Measurements from ENCODE around the gene KRTAP10-6. TPM values are rescaled to one million over a fixed set of nuclear protein-coding genes. Genes with fewer than 3 reads are reported as not detected.
A peak's percentile ranks its signal among the peaks of the same experiment; 100 is the strongest.
"Not testable (repeated sequence)": the region's sequence is repeated elsewhere in the genome, so short reads cannot be mapped to it uniquely, and the experiment has no call there.

KRTAP10-6 gene
- total RNA-seq, 6 experiments from 2014 or later = not detected

DNA sequence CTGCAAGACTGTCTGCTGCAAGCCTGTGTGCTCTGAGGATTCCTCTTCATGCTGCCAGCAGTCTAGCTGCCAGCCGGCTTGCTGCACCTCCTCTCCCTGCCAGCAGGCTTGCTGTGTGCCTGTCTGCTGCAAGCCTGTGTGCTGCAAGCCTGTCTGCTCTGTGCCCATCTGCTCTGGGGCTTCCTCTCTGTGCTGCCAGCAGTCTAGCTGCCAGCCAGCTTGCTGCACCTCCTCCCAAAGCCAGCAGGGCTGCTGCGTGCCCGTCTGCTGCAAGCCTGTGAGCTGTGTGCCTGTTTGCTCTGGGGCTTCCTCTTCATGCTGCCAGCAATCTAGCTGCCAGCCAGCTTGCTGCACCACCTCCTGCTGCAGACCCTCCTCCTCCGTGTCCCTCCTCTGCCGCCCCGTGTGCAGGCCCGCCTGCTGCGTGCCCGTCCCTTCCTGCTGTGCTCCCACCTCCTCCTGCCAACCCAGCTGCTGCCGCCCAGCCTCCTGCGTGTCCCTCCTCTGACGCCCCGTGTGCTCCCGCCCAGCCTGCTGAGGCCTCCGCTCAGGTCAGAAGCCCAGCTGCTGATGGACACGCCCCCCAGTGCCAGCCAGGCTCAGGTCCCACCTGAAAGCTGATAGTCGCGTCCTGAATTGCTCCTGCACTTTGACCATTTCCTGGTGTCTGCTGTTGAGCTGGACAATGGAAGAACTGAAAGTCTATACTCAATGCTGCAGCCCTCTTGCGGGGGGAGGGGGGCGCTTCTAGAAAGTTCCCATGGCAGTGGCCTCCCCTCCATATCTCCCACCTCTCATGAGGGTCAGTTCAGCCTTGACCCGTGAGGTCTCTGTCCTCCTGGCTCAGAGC lies 17.6 kb downstream of the KRTAP10-6 start:
- Mint-ChIP-seq H3K27ac (no peak overlapping the region), H3K36me3 (ENCODE audit: low read depth) (peaks cover 11% of the 10 kb centered on the region; the same call in 1 of the 2 replicates), H3K4me3 (no peak overlapping the region), H3K27me3 (ENCODE audit: insufficient read depth) (peaks cover 2% of the 10 kb centered on the region), H3K4me1 (ENCODE audit: low read depth) (no peaks in the 10 kb centered on the region; the same call in 1 of the 2 replicates), H3K9me3 (peaks cover 66% of the 10 kb centered on the region)
- DNase-seq = no peak
- TF ChIP-seq CTCF (IDR thresholded peaks at IDR 0.05) = peak; percentile 33; the same call in 1 of the 2 replicates

DNA sequence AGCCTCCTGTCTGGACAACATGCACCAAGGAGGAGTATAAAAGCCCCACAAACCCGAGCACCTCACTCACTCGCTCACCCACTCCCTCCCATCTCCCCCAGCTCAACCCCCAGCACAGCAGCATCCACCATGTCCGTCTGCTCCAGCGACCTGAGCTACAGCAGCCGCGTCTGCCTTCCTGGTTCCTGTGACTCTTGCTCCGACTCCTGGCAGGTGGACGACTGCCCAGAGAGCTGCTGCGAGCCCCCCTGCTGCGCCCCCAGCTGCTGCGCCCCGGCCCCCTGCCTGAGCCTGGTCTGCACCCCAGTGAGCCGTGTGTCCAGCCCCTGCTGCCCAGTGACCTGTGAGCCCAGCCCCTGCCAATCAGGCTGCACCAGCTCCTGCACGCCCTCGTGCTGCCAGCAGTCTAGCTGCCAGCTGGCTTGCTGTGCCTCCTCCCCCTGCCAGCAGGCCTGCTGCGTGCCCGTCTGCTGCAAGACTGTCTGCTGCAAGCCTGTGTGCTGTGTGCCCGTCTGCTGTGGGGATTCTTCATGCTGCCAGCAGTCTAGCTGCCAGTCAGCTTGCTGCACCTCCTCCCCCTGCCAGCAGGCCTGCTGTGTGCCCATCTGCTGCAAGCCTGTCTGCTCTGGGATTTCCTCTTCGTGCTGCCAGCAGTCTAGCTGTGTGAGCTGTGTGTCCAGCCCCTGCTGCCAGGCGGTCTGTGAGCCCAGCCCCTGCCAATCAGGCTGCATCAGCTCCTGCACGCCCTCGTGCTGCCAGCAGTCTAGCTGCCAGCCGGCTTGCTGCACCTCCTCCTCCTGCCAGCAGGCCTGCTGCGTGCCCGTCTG lies 18.5 kb downstream of the KRTAP10-6 start, which contains the start of gene KRTAP10-4:
KRTAP10-4 (plus strand) TSS at position 100 of the 827 bp plus-strand sequence; CDS start at position 130, 30 bp downstream.
- not testable (repeated sequence) for H3K4me1 Mint-ChIP-seq (ENCODE audit: low read depth); H3K27ac Mint-ChIP-seq; H3K27me3 Mint-ChIP-seq (ENCODE audit: insufficient read depth); H3K4me3 Mint-ChIP-seq; DNase-seq
- Mint-ChIP-seq H3K36me3 (ENCODE audit: low read depth) (peaks cover 11% of the 10 kb centered on the region; the same call in 1 of the 2 replicates), H3K9me3 (peaks cover 69% of the 10 kb centered on the region)

DNA sequence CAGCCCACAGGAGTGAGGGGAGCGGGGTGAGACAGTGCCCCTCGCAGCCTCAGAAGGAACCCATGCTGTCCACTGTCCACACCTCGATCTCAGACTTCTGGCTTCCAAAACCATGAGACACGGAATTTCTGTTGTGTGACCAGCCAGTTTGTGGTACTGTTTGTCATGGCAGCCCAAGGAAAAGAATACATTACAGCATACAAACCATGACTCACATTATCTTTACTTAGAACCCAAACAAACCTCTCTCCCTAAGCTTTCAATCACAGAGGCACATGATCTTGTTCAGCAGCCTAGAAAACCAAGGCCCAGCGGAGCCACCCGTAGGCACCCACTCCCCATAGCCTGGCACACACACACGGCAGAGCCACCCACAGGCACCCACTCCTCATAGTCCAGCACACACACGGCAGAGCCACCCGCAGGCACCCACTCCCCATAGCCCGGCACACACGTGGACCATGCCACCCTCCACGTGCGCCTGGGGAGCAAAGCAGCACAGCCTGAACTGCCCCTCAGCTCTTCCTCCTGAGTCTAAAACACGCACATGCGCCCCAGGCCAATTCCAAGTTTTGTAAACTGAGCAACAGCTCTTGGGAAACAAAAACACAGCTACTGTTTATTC lies 19.2 kb downstream of the KRTAP10-6 start:
- no peak overlapping the region for H3K27ac Mint-ChIP-seq
- peak; percentile 25 for DNase-seq
- H3K4me1 Mint-ChIP-seq (ENCODE audit: low read depth) = no peaks in the 10 kb centered on the region; the same call in 1 of the 2 replicates
- H3K36me3 Mint-ChIP-seq (ENCODE audit: low read depth) = peaks cover 11% of the 10 kb centered on the region; the same call in 1 of the 2 replicates
- TF ChIP-seq CTCF (IDR thresholded peaks at IDR 0.05) = no peak
- H3K27me3 Mint-ChIP-seq (ENCODE audit: insufficient read depth) = peaks cover 2% of the 10 kb centered on the region
- peaks cover 64% of the 10 kb centered on the region for H3K9me3 Mint-ChIP-seq
- no peak overlapping the region for H3K4me3 Mint-ChIP-seq

DNA sequence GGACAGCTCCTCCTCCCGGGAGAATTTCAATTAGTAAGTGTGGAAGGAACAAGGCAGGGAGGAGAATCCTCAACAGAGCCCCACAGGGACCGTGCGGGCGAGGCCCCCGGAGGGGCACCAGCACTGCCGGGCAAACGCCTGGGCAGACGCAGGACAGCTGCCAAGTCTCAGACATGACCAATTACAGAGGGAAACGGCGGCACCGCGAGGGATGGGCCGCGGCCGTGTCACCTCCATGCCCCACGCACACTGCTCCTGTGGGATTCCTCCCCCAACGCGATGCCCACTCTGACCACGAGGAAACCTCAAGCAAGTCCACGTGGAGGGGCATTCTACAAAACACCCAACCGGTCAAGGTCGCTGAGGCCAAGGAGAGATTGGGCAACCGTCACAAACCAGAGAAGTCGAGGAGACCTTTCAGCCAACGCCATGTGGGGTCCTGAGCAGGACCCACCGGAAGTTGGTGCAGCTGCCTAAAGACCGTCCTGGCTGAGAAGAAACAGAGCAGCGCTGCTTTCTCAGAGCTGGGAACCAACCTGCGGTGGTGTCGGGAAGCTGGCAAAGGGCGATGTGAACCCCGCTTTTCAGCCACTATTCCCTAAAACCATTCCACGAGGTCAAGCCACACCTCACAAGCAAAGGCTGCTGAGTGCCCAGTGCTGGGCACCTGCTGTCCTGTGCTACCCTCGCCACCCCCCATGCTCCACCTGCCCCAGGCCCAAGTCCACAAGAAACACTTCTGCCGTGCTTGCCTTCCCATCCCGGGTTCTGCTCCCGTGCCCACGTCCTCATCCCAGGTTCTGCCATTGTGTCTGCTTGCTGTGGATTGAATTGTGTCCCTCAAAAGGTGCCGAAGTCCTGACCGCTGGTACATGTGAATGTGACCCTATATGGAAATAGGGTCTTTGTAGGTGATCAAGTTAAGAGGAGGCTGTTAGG lies 20.2 kb downstream of the KRTAP10-6 start:
- Mint-ChIP-seq H3K27me3 (ENCODE audit: insufficient read depth) (peaks cover 5% of the 10 kb centered on the region), H3K9me3 (peaks cover 64% of the 10 kb centered on the region), H3K36me3 (ENCODE audit: low read depth) (peaks cover 11% of the 10 kb centered on the region; the same call in 1 of the 2 replicates), H3K4me1 (ENCODE audit: low read depth) (no peaks in the 10 kb centered on the region; the same call in 1 of the 2 replicates), H3K4me3 (no peak overlapping the region), H3K27ac (no peak overlapping the region)
- TF ChIP-seq CTCF (IDR thresholded peaks at IDR 0.05) = no peak
- DNase-seq = no peak

DNA sequence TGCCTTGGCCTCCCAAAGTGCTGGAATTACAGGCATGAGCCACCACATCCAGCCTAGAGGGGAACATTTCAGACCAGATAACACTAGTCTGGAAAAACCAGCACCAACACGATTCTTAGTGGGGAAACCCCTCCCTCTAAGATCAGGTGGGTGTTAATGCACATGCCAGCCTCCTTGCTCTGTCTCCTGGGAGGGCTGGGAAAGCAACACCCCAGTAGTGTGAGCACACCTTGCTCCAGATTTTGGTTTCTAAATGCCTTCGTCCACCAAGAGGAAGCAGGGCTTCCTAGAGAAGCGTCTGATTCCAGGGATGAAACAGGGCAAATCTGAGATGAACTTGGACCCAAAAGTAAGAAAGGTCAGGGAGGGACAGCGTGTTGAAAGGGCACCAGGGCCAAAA lies 21.0 kb downstream of the KRTAP10-6 start:
- Mint-ChIP-seq H3K4me3 (no peak overlapping the region), H3K27me3 (ENCODE audit: insufficient read depth) (peaks cover 5% of the 10 kb centered on the region), H3K9me3 (peaks cover 60% of the 10 kb centered on the region), H3K4me1 (ENCODE audit: low read depth) (no peaks in the 10 kb centered on the region; the same call in 1 of the 2 replicates), H3K36me3 (ENCODE audit: low read depth) (peaks cover 11% of the 10 kb centered on the region; the same call in 1 of the 2 replicates), H3K27ac (no peak overlapping the region)
- DNase-seq = no peak
- TF ChIP-seq CTCF (IDR thresholded peaks at IDR 0.05) = no peak
